C4-2B (cell line): ENCODE data around the gene SLC9A4.

Experiments used
- H3K27ac ChIP-seq: fragments of 450-650 bp; 2 replicates; pipeline ENCODE4 v1.5.1; 2017
- ZFX ChIP-seq: fragments of 450-650 bp; IDR thresholded peaks from 2 replicates; pipeline ENCODE4 v1.6.1; 2017
- TF ChIP-seq, protein P1 (sequence below): fragments of 450-650 bp; conservative IDR thresholded peaks from 2 replicates; pipeline ENCODE4 v1.5.1; 2017; ENCODE audit warnings: mild to moderate bottlenecking

The SLC9A4 gene

DNA sequence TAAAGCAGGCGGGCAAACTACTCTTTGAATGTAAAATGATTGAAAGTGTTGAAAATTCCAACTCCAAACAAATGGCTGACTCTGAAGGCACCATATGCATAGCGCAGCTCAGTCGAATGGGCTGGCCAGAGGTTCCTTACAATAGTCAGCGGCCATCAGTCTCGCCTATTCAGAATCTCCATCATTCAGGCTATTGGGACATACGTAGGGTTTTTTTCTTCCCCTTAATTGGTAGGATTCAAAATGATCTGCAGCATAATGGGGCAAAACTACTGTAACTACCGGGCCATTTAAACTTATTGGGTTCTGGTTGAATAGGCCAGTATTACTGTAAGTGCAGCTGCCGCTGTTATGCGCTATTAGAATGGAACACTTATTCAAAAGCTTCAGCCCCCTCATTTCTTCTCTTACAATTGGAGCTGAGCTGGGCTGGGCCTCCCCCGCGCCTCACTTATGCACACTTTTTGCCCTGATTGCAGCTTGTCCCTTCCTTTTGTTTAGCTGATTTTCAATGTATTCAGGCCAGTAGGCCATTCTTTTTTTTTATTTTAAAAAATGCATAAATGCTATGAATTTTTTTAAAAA lies 40.4 kb downstream of the SLC9A4 start:
- H3K27ac ChIP-seq: no peak overlapping the region
- no peak for TF ChIP-seq ZFX
- TF ChIP-seq, protein P1, sequence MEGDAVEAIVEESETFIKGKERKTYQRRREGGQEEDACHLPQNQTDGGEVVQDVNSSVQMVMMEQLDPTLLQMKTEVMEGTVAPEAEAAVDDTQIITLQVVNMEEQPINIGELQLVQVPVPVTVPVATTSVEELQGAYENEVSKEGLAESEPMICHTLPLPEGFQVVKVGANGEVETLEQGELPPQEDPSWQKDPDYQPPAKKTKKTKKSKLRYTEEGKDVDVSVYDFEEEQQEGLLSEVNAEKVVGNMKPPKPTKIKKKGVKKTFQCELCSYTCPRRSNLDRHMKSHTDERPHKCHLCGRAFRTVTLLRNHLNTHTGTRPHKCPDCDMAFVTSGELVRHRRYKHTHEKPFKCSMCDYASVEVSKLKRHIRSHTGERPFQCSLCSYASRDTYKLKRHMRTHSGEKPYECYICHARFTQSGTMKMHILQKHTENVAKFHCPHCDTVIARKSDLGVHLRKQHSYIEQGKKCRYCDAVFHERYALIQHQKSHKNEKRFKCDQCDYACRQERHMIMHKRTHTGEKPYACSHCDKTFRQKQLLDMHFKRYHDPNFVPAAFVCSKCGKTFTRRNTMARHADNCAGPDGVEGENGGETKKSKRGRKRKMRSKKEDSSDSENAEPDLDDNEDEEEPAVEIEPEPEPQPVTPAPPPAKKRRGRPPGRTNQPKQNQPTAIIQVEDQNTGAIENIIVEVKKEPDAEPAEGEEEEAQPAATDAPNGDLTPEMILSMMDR: no peak

DNA sequence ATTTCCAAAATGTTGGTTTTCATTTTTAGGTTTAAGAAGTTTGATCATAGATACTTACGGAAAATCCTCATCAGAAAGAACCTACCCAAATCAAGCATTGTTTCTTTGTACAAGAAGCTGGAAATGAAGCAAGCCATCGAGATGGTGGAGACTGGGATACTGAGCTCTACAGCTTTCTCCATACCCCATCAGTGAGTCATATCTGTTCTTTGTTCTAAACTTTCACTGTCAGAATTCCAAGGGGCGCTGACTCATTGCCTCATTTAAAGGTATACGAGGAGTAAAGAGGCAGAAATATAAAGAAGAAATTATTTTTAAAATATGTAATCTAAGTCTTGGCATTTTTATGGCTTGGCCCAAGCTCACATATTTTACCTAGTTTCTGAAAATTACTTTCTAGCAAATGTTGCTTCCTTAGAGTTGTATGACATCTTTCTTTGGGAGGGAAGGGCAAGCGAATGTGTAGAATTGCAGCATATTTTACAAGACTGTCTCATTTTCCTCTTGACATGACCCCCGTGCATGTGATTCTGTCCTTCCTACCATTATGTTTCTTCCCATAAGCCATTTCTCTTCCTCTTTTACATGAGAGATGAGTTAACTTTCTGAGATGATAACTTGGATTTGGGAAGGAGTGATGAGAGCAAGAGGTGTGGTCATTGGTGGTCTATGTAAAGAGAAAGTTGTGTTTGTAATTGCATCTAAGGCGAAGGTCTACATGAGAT lies 41.2 kb downstream of the SLC9A4 start:
- TF ChIP-seq ZFX: no peak
- TF ChIP-seq, protein P1: no peak
- H3K27ac ChIP-seq: no peak overlapping the region

DNA sequence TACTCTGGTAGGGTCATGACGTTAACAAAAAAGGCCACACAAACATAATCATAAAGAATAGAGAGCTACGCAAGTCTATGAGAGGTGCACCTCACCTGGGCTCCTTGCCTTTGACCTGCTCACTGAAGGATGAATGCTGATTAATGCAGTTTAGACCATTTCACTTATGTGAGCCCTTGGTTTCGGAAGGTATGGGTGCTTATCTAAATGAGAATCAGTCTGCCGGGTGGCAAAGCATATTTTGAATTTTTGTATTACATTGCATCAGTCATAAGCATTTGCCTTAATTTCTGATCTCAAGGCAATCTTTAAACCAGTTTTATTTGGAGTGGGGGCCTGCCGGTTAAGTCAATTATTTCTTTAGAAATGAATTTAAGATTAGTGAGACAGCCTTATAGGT lies 42.8 kb downstream of the SLC9A4 start:
- no peak for TF ChIP-seq ZFX
- TF ChIP-seq, protein P1: no peak
- H3K27ac ChIP-seq: no peak overlapping the region

DNA sequence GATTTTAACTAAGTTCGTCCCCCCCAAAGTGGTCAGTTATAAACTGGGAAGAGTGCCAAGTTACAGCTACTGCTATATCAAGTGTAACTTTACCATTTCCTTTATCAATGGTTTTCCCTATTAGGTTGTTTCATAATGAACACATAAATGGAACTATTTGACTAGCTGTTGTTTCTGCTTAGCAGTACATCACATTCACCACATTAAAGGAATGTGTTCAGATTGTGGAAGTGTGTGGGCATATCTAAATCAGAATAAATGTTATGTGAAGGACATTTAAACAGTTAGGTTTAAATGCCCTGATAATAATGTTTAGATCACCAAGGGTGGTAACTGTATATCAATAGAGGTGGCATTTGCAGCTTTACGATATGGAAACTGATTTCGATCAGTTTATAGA lies 45.1 kb downstream of the SLC9A4 start:
- H3K27ac ChIP-seq: no peak overlapping the region
- no peak for TF ChIP-seq ZFX
- TF ChIP-seq, protein P1: no peak

DNA sequence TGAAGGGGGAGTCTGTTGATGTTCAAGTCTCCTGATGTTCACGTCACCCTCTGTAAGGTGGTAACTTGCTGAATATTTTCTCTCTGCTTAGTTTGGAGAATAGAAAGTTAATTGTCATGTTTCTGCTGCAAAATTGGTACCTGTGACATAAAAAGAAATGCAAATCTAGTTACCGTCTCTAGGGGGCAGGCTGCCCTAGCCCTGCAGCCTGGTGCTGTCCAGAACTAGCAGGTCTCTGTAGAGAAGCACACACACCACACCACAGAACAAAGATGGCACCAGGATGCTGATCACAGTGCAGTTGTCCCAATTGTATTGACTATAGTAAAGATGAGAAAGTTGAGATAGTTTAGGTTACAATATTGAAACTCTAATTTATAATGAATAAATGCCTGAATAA lies 47.0 kb downstream of the SLC9A4 start:
- H3K27ac ChIP-seq: no peak overlapping the region
- TF ChIP-seq, protein P1: peak; percentile 87
- no peak for TF ChIP-seq ZFX

DNA sequence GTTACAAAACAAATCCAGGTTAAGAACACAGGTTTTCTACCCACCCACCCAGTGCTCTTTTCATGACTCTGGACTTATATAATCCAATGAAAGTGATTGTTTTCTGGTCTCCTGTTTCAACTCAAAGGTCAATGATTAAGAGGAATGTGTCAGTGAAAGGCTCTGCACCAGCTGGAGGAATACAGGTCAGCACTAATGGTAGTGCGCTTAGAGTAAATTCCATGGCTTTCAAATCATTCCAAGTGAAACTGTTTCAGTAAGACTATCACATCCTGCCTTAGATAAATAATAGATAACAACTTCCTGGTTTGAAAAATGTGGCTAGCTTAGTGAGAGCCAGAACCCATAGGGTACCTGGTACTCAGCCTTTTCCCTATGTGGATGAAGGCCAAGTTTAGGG lies 47.8 kb downstream of the SLC9A4 start:
- TF ChIP-seq, protein P1: no peak
- no peak for TF ChIP-seq ZFX
- H3K27ac ChIP-seq: no peak overlapping the region

DNA sequence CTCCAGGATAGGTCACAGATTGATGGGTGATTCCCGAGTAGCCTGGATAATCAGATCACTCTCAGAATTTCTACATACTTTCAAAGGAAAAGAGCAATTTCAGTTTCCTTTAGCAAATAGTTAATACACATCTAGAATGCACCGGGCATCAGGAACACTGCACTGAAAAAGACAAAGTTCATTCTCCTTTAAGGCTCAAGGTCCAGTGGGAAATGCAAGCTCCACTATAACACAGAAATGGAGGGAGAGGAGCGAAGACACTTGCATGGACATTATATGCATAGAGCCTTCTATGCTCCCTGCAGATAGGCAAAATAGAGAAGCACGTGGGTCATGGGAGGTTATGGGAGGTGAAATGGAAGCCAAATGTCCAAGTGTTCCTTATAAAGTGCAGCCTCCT lies 49.1 kb downstream of the SLC9A4 start:
- TF ChIP-seq, protein P1: no peak
- no peak for TF ChIP-seq ZFX

More for the DNA sequence above, 49.1 kb downstream of the SLC9A4 start:
- no peak overlapping the region for H3K27ac ChIP-seq
